Esophagus muscularis mucosa (tissue), 3 donors: ENCODE data around the gene CBLB.

ENCODE experiments used
- POLR2AphosphoS5 ChIP-seq, 2 donors: sonication (generic); formaldehyde crosslinking; IDR thresholded peaks; one replicate each; pipeline ENCODE4 v1.6.1; 2017; ENCODE audit warnings: antibody characterized with exemption in 2 of 2
- TF ChIP-seq, protein P1 (sequence below), 3 experiments: fragments of 200-600 bp in 2 of 3; fragments of 450-650 bp in 1 of 3; sonication (generic) in 2 of 3; IDR thresholded peaks; one replicate each; pipeline ENCODE4 v1.5.1; 2017 to 2019; ENCODE audit warnings: antibody characterized with exemption in 3 of 3, mild to moderate bottlenecking in 2 of 3, moderate library complexity in 1 of 3

DNA sequence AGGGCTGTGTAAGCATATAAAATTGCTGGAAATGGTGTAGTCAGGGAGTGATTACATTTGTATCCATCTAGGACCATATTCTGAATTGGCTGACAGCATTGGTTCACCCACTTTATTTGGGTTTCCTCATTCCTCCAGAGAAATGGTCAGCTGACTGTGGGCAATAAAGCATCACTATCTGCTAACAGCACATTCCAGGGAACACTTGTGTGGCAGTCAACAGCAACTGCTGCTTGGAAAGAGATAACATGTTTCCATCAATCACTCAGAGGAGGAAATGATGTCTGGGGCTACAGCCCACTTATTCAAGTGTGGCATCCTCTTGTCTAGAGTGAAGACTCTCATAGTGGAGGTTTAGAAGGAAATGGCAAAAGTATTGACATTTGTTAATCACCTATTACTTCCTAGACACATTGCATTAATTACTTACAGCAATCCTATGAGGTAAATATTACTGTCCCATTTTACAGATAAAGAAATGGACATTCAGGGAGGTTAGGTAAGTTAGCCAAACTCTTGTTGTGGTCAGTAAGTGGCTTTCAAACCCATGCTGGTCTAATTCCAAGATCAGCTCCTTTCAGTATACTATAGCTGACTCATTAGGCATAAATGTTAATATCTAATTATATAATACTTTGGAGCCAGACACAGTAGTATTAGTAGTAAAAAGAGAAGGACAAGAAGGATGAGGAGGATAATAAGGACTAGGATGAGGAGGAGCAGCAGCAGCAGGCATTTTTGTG lies 254.4 kb downstream of the CBLB start:
- no peak for TF ChIP-seq POLR2AphosphoS5 (IDR thresholded peaks at IDR 0.05)
- TF ChIP-seq, protein P1, sequence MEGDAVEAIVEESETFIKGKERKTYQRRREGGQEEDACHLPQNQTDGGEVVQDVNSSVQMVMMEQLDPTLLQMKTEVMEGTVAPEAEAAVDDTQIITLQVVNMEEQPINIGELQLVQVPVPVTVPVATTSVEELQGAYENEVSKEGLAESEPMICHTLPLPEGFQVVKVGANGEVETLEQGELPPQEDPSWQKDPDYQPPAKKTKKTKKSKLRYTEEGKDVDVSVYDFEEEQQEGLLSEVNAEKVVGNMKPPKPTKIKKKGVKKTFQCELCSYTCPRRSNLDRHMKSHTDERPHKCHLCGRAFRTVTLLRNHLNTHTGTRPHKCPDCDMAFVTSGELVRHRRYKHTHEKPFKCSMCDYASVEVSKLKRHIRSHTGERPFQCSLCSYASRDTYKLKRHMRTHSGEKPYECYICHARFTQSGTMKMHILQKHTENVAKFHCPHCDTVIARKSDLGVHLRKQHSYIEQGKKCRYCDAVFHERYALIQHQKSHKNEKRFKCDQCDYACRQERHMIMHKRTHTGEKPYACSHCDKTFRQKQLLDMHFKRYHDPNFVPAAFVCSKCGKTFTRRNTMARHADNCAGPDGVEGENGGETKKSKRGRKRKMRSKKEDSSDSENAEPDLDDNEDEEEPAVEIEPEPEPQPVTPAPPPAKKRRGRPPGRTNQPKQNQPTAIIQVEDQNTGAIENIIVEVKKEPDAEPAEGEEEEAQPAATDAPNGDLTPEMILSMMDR (IDR thresholded peaks at IDR 0.05) = no peak
